CD4-positive, alpha-beta T cell treated with Interferon alpha-2 for 1 hour (primary cell): ENCODE results near the gene ROR2.
"Not testable (repeated sequence)": the region's sequence is repeated elsewhere in the genome, so short reads cannot be mapped to it uniquely, and the experiment has no call there.

ENCODE experiments used
- DNase-seq, 2 donors: peaks; one replicate each; pipeline ENCODE4 v3.0.0-alpha.2; 2020 to 2022

Gene ROR2

DNA sequence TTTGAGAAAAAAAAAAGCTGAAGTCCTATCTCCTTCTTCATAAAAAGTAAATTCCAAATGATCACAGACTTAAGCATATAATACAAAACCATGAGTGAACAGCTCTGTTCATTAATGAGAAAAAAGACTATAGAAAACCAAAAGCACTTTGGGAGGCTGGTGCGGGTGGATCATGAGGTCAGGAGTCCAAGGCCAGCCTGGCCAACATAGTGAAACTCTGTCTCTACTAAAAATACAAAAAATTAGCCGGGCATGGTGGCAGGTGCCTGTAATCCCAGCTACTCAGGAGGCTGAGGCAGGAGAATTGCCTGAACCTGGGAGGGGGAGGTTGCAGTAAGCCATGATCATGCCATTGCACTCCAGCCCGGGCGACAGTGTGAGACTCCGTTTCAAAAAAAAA is 156.7 kb downstream of the ROR2 start:
- not testable (repeated sequence) for DNase-seq

DNA sequence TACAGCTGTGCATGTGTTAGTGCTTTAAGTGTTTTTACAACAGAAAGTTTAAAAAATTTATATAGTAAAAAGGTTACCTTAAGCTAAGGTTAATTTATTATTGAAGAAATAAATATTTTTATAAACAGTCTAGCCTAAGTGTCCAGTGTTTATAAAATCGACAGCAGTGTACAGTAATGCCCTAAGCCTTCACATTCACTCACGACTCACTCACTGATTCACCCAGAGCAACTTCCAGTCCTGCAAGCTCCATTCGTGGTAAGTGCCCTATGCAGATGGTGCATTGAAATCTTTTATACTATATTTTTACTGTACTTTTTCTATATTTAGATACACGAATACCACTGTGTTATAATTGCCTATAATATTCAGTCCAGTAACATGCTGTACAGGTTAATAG is 159.1 kb downstream of the ROR2 start:
- no peak for DNase-seq

DNA sequence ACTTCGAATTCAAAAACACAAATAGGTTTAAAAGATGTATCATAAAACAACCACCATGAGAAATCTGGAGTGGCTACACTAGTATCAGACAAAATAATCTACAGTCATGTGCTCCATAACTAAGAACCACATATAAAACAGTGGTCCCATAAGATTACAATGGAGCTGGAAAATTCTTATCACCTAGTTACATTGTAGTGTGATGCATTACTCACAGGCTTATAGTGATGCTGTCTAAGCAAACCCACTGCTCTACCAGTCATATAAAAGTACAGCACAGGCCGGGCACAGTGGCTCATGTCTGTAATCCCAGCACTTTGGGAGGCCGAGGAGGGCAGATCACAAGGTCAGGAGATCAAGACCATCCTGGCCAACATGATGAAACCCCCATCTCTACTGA is 160.1 kb downstream of the ROR2 start:
- DNase-seq, result no peak

DNA sequence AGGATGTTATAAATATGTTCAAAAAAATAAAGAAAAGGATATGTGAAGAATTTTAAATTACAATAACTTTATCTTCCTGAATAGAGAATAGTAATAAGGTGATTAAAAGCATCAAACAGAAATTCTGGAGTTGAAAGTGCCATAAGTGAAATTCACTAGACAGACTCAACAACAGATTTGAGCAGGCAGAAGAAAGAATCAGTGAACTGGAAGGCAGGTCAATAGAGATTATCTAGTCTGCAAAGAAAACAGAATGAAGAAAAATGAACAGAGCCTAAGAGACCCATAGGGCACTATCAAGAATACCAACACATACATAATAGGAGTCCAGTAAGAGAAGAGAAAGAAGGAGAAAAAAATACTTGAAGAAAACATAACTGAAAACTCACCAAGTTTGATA is 162.1 kb downstream of the ROR2 start:
- DNase-seq, result no peak

DNA sequence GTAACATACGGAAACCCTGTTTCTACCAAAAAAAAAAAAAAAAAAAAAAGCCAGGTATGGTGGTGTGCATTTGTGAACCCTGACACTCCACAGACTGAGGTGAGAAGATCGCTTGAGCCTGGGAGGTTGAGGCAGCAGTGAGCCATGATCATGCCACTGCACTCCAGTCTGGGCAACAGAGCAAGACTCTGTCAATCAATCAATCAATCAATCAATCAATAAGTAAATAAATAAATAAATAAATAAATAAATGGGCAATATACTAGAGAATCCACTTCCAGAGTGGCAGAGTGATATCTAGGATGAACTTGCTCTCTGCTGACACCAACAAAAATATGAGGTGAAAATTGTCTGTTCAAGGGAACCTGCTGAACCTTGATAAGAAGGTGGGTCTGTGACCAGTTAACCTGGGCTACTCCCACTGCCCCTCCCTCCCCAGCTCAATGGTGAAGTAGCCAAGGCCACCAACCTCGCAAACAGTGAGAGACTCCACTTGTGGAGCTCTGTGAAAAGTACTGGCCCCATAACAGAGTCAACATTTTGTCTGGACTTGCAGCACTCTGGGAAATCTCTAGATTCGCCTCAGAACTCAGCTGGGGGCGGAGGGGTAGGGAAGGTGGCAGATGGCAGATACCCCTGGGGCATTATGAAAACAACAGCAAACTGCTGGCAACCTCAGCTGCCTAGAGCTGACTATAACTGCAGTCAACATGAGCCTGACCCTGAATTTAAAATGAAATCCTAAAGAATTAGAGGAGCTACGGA is 163.7 kb downstream of the ROR2 start:
- DNase-seq, result no peak

DNA sequence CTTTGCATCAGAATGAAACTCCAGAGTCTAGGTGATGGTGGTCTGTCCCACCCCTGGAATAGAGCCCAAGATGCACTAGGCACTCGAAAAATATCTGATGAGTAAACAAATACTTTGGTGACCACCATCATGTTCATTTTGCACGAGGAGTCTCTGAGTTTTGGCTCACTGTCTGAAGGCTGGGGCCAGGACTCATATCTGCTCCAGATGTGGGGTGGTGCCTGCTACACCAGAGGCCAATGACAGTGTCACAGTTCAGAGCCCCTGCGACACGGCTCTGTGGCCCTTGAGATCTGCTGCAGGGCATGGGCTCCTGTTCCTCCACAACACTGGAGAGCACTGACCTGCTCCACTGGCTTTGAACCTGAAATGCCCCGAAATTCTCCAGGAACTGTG is 164.6 kb downstream of the ROR2 start:
- DNase-seq, result no peak

DNA sequence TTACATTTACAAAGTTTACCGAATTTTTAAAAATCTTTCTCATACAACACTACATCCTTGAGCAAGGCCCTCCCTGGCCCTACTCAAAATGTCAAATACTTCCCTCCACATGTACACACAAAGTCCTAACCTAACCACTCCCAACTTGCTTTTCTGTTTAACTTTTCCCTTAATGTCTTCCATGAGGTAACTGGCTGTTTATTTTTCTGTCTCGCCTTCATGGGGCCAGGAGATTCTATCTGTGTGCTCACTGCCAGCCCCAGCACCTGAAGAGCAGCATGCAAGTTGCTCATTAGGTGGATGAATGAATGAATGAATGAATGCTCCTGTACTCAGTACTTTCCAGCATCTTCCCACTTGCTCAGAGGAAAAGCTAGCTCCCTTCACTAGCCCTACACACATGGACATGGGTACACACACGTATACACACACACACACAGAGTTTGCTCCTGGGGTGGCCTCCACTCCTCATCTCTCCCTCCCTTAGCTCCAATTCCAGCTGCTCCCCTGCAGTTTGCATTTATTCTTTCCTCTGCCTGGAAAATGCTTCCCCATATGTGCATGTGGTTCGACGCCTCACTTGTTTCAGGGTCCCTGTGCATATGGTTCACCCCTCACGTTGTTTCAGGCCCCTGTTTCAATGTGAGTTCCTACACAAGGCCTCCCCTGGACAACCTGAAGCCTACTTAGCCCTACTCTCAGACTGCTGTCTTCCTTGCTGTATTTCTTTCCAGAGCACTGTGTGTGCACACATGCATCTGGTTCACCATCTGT is 165.2 kb downstream of the ROR2 start:
- DNase-seq, result no peak

DNA sequence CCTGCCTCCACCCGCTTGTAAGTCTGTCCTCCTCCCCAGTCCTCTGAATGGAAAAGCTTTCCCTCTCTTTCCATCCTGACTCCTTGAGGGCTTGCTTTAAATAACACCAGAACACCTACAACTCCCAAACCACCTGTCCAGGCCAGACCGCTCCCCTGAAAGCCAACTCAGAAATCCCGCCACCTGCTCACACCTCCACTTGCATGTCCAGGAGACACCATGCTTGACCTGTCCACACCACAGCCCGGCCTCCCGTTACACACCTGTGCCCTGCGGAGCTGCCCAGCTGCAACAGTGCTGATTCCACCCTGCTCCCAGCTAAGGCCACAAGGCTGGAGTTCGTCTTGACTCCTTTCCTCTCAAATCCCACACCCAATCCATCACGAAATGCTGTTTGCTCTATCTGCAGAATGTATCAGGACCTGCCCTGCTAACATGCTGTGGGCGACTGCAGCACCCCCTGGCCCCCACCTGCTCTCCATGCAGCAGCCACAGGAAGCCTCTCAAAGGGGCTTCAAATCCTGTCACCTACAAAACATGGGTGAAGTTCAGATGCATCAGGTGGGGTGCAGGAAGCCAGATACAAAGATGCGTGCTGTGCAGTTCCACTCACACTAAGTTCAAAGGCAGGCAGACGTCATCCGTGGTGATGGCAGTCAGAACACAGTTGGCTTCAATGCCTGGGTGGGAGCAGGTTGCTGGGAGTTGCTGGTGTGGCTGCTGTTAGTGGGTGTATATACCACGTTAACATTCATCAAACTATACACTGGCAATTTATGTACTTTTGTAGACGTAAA is 166.0 kb downstream of the ROR2 start:
- DNase-seq, result no peak

DNA sequence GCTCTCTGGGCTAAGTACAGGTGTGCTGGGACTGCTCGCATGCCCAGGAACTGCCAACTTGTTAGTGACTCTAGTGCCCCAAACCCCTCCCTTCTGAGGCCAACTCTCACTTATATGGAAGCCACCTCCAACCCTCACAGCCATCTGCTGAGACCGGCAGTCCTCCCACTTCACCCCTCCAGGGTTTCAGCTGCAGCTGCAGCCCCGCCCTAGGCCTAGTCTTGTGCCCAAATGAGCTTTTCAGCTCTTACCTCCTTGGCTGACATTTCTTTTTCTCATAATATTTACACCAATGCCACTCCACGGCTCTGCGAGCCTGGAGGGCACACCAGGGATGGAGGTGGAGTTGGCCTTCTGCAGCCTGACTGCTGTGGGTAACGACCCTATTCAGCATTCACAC is 166.6 kb downstream of the ROR2 start:
- no peak for DNase-seq

DNA sequence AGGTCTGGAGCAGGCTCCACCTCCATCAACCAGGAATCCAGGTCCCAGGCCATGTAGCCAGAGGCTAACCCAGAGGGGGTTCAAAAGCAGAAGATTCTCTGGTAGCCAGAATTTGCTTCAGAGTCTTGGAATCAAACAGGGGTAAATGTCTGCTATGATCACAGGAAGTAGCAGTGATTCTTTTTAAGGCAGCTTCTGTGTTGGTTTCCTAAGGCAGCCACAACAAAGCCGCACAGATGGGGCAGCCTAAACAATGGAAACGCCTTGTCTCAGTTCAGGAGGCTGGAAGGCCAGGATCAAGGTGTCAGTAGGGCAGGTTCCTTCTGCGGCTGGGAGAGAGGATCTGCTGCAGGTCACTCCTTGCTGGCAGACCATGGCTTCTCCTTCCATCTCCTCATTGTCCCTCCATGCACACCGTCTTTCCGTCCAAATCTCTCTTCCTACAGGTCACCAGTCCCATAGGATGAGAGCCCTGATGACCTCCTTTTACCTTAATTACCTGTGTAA is 167.3 kb downstream of the ROR2 start:
- DNase-seq, result peak in 1 of 2 donors; percentile 1

DNA sequence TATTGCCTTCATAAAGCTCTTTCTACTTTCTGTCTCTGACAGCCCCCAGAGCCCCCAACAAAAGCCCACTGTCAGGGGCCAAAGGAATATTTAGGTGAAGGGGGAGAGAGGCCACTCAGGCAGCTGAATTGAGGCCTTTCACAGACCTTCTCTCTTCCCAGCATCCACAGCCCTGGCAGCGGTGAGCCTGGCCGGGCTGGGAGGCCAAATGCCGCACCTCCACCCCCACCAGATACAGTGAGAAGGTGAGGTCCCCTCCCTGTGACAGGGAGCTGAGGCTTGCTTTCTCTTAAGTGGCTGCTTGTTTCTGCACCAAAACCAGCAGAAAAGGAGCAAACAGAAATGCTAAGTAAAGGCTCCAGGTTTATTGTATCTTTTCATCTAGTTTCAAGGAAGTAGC is 168.1 kb downstream of the ROR2 start:
- DNase-seq, result no peak

DNA sequence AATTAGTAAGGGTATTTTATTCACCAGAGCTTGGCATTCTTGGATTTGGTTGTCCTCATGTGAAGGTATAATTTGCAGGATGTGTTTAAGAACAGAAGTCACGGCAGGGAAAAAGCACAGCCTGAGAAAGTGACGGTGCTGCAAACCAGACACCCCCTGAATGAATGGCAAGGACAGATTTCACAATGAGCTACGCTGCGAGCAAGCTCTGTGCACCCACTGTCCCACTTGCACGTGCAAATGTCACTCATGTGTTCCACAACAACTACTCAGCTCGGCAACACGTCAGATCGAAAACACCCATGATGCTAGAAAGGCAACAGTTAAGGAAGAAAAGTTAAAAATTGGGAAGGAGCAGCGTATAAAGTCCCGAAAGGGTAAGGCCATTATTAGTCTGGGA is 168.9 kb downstream of the ROR2 start:
- no peak for DNase-seq

DNA sequence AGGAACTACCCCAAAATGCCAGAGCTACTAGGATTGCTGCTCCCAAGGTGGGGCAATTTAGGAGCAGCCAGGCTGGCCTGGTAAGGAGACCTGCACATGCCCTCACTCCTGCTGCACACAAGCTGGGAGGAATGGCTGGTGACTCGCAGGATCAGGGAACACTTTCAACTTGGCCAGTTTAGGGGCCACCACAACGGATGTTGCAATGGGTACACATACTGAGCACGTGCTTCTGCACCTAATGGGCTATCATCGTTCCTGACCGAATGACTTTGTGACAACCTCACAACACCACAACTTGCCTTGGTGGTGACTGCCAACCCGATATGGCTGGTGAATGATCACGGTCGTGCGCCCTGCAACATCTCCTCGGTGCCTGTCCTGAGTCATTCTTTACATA is 172.0 kb downstream of the ROR2 start:
- no peak for DNase-seq

DNA sequence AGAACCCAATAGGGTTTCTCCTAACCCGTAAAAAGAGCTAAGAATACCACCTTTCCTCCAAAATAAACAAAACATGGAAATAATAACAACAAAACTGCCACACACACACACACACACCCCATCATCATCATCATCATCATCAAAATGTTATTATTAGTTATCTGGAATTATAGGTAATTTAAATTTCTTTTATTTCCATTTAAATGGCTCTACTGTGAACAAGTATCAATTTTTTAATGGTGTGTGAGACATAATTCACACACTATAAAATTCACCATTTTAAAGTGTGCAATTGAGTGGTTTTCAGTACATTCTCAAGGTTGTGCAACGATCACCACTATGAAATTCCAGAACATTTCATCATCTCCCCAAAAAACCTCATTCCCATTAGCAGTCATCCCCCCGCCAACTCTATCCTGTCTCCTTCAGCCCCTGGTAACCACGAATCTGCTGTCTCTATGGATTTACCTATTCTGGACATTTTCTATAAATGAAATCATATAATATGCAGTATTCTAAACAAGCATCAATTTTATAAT is 172.7 kb downstream of the ROR2 start:
- no peak for DNase-seq

DNA sequence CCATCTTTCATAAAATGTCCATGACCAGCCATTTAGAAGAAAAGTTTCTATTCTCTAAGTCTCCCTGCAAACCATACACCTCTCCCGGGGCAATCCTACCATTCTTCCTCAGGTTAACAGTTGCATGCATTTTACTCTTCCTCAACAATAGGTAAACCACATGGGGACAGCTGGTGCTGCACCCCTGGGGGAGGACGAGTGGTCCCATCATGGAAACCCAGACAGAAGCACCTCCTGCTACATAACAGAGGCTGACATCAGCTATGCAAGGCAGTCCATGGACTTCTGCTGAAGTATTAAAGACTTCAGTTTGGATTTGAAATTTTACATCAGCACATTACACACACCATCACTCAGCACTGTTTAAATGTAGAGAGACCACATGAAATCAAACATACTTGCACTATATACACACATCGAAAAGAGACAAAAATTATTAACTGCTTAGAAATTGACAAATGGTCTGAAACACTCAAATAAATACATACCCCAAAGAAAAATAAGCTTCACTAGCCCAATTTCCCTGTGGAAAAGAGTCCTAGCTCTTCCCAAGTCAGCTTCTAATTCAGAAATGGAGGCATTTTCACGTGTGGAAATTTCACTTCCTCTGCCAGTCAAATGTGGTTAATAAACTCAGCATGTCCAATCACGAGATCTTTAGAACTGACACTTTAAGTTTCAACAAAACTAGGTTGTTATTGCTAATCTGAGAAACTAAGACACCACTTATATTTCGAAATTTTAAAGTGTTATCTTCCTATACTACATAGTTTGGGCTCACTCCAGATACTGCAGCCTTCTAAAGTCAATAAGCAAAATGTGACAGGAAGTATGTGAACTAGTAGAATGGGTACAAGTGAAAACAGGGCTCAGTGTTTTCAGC is 173.4 kb downstream of the ROR2 start:
- DNase-seq, result no peak

DNA sequence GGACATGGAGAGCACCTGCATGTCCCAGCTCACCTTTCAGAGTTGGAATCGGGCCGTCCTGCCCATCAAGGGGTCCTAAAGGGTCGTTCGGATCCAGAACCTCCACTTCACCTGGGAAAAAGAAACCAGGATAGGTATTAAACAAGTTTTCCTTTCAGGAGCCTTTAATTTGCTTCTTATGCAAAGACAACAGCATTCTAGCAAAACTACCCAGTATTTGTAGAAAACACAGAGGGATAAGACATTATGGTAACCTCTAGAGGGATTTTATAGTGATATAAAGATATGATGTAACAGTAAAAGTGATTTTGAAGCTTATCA is 174.4 kb downstream of the ROR2 start:
- DNase-seq, result no peak

DNA sequence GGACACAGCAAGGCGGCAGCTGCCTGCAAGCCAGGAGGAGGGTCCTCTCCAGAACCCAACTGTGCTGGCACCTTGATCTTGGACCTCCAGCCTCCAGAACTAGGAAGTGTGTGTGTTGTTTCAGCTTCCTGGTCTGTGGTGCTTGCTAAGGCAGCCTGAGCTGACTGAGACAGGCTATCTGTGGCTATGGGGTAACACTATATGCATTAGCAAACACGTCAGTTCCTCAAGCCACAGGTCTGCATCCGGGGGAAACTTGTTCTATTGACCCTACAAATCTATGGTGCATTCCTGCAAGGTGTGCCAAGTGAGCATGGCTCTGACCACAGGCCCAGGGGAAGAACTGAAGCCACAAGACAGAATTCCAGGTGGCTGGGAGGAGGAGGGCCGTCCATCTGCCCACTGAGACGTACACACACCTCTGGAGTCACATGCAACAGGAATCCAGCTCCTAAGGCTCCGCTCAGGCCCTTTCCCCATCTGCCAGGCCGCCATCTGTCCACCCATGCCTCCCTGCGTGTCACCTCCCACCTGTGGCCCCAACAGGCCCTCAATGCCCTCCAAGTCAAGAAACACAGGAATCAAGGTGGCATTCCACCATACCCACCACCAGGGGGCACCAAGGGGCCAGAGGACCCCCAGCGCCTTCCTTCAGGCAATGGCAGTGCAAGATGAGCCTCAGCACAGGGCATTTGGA is 174.9 kb downstream of the ROR2 start:
- DNase-seq, result peak; percentile 41 to 70

DNA sequence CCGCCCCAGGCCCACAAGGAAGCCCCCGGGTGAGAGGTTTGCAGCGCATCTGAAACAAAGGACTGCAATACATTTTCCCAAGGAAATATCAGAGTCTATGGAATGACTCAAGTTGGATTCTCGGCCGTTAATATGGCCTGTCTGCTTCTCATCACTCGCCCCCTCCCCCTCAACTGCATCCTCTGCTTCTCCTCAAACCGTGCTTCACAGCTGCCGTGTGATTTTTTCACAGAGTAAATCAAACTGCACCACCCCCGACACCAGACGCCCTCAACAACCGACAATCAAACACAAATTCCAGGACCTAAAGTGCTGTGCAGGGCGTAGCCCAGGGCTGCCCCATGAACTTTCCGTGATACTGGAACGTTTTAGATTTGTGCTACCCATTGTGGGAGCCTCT is 176.9 kb downstream of the ROR2 start:
- no peak for DNase-seq

DNA sequence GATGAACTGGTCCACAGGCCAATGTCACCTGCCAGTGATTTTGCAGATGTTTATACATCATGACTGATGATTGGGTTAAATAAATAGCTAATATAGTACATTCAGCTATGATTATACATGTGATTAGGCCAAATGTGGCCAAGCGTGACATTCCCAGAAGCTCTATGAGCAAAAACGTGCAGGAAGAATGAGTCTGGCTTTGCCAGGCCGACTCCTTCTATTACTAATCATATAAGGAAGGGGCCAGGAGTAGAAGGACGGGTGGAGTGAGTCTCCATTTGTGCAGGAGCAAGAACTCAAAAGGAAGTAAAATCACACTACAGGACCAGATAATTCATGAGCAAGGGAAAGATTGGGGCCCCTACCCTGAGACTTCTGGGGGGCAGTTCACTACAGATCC is 178.2 kb downstream of the ROR2 start:
- no peak for DNase-seq

DNA sequence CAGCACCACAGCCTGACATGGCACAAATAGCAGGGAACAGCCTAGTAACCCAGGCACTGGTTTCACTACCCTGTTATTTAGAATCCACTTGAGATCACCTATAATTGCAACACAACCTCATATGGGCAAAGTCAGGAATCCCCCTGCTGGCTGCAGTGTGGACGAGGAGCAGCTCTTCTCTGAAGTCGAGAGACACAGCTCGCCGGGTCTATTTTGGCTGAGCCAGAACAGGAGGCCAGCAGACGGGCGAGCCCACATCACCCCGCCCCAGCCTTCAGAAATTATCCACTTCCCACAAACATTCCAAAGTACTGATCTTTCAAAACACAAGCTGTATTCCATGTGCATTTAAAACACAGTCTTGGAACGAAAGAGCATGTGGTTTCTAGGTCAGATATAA is 179.0 kb downstream of the ROR2 start:
- no peak for DNase-seq

DNA sequence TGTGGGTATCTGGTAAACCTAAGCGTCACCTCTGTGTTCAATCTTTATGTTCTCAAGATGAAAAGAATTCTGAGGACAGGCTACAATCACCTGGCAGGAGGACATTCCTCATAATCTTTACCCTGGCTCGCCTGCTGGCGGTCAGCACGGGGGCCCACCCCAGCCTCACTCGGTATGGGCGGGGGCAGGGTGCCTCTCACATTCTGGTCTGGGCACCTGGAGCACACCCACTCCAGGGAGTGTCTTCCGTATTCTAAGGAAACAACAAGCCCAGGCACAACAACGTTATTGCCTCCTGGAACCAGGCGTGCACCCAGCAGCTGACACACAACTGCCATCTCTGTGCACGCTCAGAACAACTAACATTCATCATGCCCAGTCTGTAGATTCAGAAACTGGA is 179.8 kb downstream of the ROR2 start:
- DNase-seq, result no peak
